Activated T-cell treated with anti-CD3 and anti-CD28 coated beads for 1 hour (primary cell): ENCODE data around the gene TNFSF4.

Source experiments
- DNase-seq: peaks from one replicate; pipeline ENCODE4 v3.0.0-alpha.2; 2020; ENCODE audit warnings: low read depth

TNFSF4 gene

DNA sequence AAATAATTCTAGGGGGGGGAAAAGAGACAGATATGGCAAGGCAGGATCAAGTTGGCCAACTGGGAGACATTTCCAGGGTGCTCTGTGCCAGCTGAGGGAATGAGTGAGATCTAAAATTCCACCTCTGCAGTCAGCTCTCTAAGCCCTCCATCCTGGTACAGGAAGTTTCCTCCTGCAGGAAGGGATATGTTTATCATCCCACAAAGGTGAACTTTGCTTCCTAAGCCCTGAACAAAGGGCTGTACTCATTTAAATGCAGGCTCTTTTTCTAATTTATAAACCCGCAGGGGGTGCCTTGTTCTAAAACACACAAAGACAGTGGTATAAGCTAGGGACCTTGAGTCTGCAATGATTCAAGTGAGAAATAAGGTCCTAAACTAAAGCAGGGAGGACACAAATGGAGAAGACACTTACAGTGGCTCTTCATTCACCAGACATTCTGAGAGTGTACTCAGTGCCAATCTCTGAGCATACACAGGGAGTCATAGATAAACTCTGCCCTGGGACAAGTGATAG lies 3.6 kb upstream of the TNFSF4 start:
- DNase-seq: no peak

DNA sequence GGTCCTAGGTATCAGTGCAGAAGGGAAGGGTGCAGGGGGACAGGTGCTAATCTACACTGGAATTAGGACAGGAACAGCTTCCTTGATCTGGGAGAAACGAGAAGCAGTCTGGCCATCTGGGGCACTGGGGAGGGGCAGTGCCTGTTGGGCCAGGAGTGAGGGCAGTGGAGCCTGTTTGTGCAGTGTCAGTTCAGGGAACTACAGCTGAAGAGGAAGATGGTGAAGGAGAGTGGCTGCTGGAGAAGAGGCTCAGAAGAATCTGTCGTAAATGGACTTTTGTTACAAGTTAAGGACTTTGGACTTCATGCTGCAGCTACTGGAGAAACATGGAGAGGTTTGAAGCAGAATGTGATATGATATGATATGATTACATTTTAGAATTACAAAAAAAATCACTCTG lies 3.2 kb upstream of the TNFSF4 start:
- no peak for DNase-seq

DNA sequence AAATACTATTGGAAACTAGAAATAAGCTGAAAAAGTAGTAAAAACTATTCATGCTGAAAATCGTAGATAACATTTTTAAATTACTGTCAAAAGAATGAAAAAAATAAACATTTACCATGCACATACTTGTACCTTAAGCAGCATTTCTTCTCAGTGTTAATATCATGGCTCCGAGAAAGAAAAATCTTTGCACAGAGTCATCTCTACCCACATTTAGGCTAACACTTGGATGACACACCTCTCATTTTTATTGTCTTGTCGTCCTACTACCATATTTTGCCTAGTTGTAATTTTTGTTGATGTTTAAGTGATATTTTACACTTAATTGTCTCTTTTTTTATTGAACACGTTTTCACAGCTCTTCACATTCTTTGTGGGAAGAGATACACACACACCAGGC lies 1.7 kb upstream of the TNFSF4 start:
- no peak for DNase-seq

DNA sequence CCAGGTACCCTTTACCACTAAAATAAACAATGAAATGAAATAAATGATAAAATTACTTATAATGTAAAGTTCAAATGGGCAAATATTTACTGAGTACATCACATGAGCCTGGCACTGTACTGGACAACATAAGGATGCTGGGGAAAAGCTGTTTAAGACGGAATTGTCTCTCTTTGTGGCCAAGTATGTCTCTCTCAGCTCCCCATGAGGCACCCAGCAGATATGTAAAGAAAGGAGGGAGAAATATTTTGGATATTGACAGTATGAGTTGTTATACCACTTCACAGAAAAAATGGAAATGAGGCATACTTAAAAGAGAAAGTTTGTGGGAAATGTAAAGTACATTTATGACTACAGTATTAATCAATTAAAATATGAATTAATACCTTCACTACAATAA lies 1.0 kb upstream of the TNFSF4 start:
- DNase-seq: no peak

- DNase-seq: no peak
Measured at GRCh38 chr1:173205146-173206051, 1.7 kb downstream of the TNFSF4 start.

GRCh38 chr1:173204693-173205092 lies 2.4 kb downstream of the TNFSF4 start:
- DNase-seq: no peak

GRCh38 chr1:173202424-173203145 lies 4.5 kb downstream of the TNFSF4 start:
- no peak for DNase-seq

DNA sequence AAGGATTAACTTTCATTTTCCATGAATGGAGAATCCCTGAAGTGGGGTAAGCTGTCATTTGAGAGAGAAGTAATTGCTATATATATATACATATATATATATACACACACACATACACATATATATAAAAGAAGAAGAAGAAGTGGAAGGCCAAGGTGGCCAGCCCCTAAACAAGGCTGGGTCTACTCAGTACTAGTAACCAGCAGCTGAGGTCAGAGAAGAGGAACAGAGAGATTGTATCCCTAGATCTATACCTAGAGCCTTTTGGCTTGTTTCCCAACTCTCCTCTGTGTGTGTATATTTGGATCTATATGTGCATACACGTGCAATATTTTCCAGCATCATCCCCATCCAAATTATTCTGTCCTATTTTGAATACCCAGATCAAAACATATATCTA lies 5.2 kb downstream of the TNFSF4 start:
- DNase-seq: no peak

- DNase-seq: no peak
Measured at GRCh38 chr1:173195596-173196088, 11.5 kb downstream of the TNFSF4 start.

- no peak for DNase-seq
Measured at GRCh38 chr1:173193639-173194038, 13.5 kb downstream of the TNFSF4 start.

DNA sequence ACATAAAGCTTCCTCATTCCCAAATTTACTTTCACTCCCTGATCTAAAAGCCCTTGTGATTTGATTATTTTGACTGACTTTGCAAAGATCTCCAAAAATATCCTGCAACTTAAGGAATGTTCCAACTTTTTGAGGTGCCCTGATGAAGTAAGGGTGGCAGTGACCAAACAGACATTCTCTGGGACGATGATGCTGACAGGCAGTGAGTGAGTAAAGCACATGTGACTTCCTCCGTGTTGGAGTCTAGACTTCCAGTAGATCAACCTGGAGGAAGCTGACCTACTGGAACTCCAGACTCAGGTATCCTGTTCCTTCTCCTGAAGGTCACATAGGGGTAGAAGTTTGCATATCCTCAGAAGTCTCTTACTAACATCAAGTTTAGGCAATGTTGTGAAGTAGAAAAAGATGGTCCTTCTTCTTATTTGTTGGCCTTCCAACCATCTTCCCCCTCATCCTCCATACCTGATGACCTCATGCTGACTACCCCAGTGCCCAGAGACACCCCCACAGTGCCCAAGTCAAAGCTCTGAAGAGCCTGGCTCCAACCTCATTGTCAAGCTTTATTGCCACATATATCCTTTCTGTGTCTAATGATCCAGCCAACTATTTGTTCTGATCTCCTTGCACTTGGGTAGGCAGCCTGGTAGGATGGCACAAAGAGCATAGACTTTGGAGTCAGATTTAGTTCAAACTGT lies 16.0 kb downstream of the TNFSF4 start:
- no peak for DNase-seq

DNA sequence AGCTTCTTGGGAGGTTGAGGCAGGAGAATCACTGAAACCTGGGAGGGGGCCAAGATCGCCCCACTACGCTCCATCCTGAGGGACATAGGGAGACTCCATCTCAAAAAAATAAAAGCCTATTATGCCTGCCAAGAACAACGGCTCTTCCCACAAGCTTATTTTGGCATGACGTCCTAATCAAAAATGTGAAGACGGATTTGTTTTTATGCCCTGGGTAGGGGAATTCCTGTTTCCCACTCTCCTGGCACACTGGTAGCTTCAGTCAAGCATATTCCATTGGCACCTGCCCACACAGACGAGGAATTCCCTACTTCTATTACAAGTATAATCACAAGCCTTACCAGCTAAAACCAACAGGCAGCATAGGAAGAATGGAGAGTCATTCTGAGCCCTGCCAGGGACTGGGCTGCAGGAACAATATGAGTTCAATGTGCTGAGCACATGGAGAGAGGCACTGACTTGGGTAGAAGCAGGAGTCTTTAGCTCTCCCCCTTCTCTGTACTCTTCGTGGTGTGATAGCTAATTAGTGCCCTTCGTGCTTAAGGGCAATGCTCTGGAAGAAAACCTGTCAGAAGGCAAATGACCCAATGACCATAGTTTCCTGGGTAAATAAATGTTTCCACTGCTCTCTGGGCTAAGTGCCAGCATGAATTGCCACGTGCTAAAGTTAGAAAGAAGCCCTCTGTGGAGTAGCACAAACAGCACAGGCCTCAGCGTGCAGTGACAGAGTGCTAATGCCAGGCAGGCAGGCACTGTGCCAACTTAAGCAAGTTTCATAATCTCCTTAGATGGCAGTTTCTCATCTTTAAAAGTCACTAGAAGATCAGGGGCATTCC lies 16.8 kb downstream of the TNFSF4 start:
- DNase-seq: no peak

- no peak for DNase-seq
Measured at GRCh38 chr1:173187671-173188237, 19.4 kb downstream of the TNFSF4 start.

GRCh38 chr1:173181791-173182190 lies 25.3 kb downstream of the TNFSF4 start:
- no peak for DNase-seq

- DNase-seq: no peak
Measured at GRCh38 chr1:173176246-173176645, 30.9 kb downstream of the TNFSF4 start.

DNA sequence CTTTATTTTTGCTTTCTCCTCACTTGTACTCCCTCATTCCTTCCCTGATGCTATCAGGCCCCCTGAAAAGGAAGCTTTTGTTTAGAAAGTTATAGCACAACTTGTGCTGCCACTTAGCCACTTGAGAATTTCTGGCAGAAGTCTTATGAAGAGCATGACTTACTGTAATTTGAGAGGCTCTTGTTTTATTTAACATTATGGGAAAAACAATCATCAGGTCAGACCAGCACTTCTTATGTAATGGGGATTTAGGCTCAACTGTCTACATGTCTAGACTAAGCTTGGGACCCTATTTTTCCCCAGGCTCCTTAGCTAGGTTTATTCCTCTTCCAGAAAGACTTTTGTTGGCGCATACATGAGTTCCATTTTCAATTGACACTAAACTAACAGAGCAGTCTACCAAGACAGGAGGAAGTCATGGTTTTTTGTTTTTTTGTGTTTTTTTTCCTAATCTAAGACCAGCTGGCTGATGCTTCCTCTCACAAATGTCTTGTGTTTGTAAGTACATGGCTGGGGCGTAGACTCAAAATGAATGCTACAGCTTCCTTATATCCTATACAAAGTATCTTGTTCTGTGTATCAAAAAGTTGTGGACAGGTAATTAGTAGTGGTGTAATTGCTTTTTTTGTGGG lies 31.5 kb downstream of the TNFSF4 start:
- no peak for DNase-seq

GRCh38 chr1:173173388-173173787 lies 33.7 kb downstream of the TNFSF4 start:
- DNase-seq: no peak

- no peak for DNase-seq
Measured at GRCh38 chr1:173171152-173171551, 36.0 kb downstream of the TNFSF4 start.

- DNase-seq: no peak
Measured at GRCh38 chr1:173168941-173169340, 38.2 kb downstream of the TNFSF4 start.

GRCh38 chr1:173164686-173165085 lies 42.4 kb downstream of the TNFSF4 start:
- no peak for DNase-seq

- DNase-seq: no peak
Measured at GRCh38 chr1:173164178-173164577, 43.0 kb downstream of the TNFSF4 start.
